Vagina (tissue), 2 donors: ENCODE measurements around the gene TANGO2. TPM values are rescaled to one million over a fixed set of nuclear protein-coding genes. Genes with fewer than 3 reads are reported as not detected.

ENCODE experiments used
- DNase-seq, 2 donors: peaks; one replicate each; pipeline ENCODE4 v3.0.0-alpha.2; 2017; ENCODE audit errors: extremely low spot score in 2 of 2
- H3K27ac ChIP-seq: fragments of 200-600 bp; sonication (generic); one replicate; pipeline ENCODE4 v1.5.1; 2019
- H3K27me3 ChIP-seq: fragments of 200-600 bp; sonication (generic); one replicate; pipeline ENCODE4 v1.5.1; 2019
- H3K36me3 ChIP-seq, 2 donors: fragments of 200-600 bp; sonication (generic); one replicate each; pipeline ENCODE4 v1.5.1; 2017 to 2019
- H3K4me1 ChIP-seq: fragments of 200-600 bp; sonication (generic); one replicate; pipeline ENCODE4 v1.5.1; 2019
- H3K4me3 ChIP-seq, 2 donors: fragments of 200-600 bp; sonication (generic); 1 replicate in 1 of 2; 2 replicates in 1 of 2; pipeline ENCODE4 v1.5.1; 2016 to 2019
- H3K9me3 ChIP-seq: fragments of 200-600 bp; sonication (generic); one replicate; pipeline ENCODE4 v1.5.1; 2019
- CTCF ChIP-seq, 3 experiments: fragments of 450-650 bp in 2 of 3; fragments of 200-600 bp in 1 of 3; sonication (generic) in 1 of 3; IDR thresholded peaks; one replicate each; pipeline ENCODE4 v1.5.1; 2017 to 2019; ENCODE audit warnings: antibody characterized with exemption in 3 of 3, mild to moderate bottlenecking in 2 of 3, moderate library complexity in 2 of 3
- POLR2A ChIP-seq, 2 donors: fragments of 450-650 bp; IDR thresholded peaks; one replicate each; pipeline ENCODE4 v1.6.1; 2017; ENCODE audit warnings: antibody characterized with exemption in 2 of 2, mild to moderate bottlenecking in 2 of 2, moderate library complexity in 2 of 2
- POLR2AphosphoS5 ChIP-seq, 2 donors: sonication (generic); formaldehyde crosslinking; IDR thresholded peaks; one replicate each; pipeline ENCODE4 v1.9.0; 2017; ENCODE audit warnings: antibody characterized with exemption in 2 of 2, mild to moderate bottlenecking in 2 of 2, low read depth in 1 of 2; ENCODE audit not compliant: insufficient read depth in 1 of 2
- intact Hi-C: fragments of 100-400 bp; cut with DNase I; formaldehyde crosslinking; loops from one replicate; pipeline ENCODE4 v1.15.1; 2023
- total RNA-seq: library from RNA; depleted of rRNA; stranded (reverse); fragments of >200 nt; gene quantifications from one replicate; pipeline ENCODE4 v1.2.3, GENCODE V29; 2016

TANGO2 gene
- total RNA-seq, 1 donor from 2014 or later, result 21.4 TPM

DNA sequence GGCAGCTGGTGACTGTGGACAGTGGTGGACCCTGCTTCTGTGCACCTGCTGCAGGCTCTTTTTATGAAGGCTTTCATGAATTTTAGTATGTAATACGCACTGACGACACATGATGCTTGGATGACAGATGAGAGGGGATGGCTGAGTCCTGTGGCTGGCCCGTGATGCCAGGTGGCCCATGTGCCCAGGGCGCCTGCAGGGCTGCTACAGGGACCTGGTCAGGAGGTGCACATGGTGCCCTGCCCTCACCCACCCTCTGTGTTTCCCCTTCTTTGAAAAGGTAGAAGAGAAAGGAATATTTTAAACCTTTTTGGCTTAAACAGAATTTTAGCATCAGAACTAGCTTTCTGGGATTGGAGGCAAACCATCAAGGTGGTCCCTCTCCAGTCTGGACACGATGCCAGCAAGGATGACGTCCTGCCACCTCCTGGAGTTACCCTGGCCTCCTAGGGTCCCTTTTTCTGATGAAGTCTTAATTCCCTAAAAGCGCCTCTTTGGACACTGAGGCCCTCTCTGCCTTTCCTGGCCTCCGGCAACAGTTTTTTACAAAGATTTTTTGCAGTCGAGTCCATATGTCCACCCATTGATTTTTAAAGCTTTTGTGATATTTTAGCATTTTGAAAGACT lies 89.6 kb downstream of the TANGO2 start:
- H3K36me3 ChIP-seq, result peaks cover 0 to 87% of the 10 kb centered on the region in 2 donors
- H3K4me3 ChIP-seq, result no peak overlapping the region
- H3K4me1 ChIP-seq, result peaks cover 2% of the 10 kb centered on the region
- intact Hi-C loops, result loop anchor here (10.0 kb wide), 1 partner anchor 1964 kb away; no protein-coding TSS in a partner anchor
- no peak overlapping the region for H3K27ac ChIP-seq
- TF ChIP-seq POLR2AphosphoS5 (IDR thresholded peaks at IDR 0.05; ENCODE audit: insufficient read depth in 1 of 2, low read depth in 1 of 2) (no peak), CTCF (IDR thresholded peaks at IDR 0.05) (no peak), POLR2A (IDR thresholded peaks at IDR 0.05) (no peak)
- no peaks in the 10 kb centered on the region for H3K9me3 ChIP-seq
- no peaks in the 10 kb centered on the region for H3K27me3 ChIP-seq
- DNase-seq, result no peak

- Histone ChIP-seq H3K4me1 (peaks cover 9% of the 10 kb centered on the region), H3K36me3 (peaks cover 0 to 80% of the 10 kb centered on the region in 2 donors), H3K4me3 (no peak overlapping the region), H3K27ac (no peak overlapping the region), H3K27me3 (no peaks in the 10 kb centered on the region), H3K9me3 (no peaks in the 10 kb centered on the region)
- TF ChIP-seq POLR2A (IDR thresholded peaks at IDR 0.05) (no peak), CTCF (IDR thresholded peaks at IDR 0.05) (no peak), POLR2AphosphoS5 (IDR thresholded peaks at IDR 0.05; ENCODE audit: insufficient read depth in 1 of 2, low read depth in 1 of 2) (no peak)
- DNase-seq, result no peak
- intact Hi-C loops, result loop anchor here (10.0 kb wide), 1 partner anchor 1964 kb away; no protein-coding TSS in a partner anchor
Observed at GRCh38 chr22:20111045-20111688, 90.3 kb downstream of the TANGO2 start.

GRCh38 chr22:20111689-20112622 lies 91.0 kb downstream of the TANGO2 start:
- TF ChIP-seq CTCF (IDR thresholded peaks at IDR 0.05) (no peak), POLR2A (IDR thresholded peaks at IDR 0.05) (no peak), POLR2AphosphoS5 (IDR thresholded peaks at IDR 0.05; ENCODE audit: insufficient read depth in 1 of 2, low read depth in 1 of 2) (no peak)
- Histone ChIP-seq H3K27me3 (no peaks in the 10 kb centered on the region), H3K9me3 (no peaks in the 10 kb centered on the region), H3K36me3 (peaks cover 0 to 73% of the 10 kb centered on the region in 2 donors), H3K4me1 (peaks cover 15% of the 10 kb centered on the region), H3K4me3 (no peak overlapping the region), H3K27ac (no peak overlapping the region)
- intact Hi-C loops, result loop anchor here (10.0 kb wide), 1 partner anchor 1963 kb away; no protein-coding TSS in a partner anchor
- no peak for DNase-seq

GRCh38 chr22:20112623-20113511 lies 92.0 kb downstream of the TANGO2 start:
- Histone ChIP-seq H3K36me3 (peaks cover 0 to 63% of the 10 kb centered on the region in 2 donors), H3K27me3 (no peaks in the 10 kb centered on the region), H3K4me1 (peaks cover 17% of the 10 kb centered on the region), H3K27ac (no peak overlapping the region), H3K9me3 (no peaks in the 10 kb centered on the region), H3K4me3 (no peak overlapping the region)
- intact Hi-C loops, result loop anchor here (10.0 kb wide), 1 partner anchor 1962 kb away; no protein-coding TSS in a partner anchor
- no peak for DNase-seq
- no peak for TF ChIP-seq POLR2A (IDR thresholded peaks at IDR 0.05)
- no peak for TF ChIP-seq CTCF (IDR thresholded peaks at IDR 0.05)
- no peak for TF ChIP-seq POLR2AphosphoS5 (IDR thresholded peaks at IDR 0.05; ENCODE audit: insufficient read depth in 1 of 2, low read depth in 1 of 2)
